Esophagus muscularis mucosa (tissue), 4 donors: ENCODE data around the gene DMC1. TPM values are rescaled to one million over a fixed set of nuclear protein-coding genes. Genes with fewer than 3 reads are reported as not detected.

Experiments
- DNase-seq: peaks from one replicate; pipeline ENCODE4 v3.0.0-alpha.2; 2017; ENCODE audit errors: extremely low spot score
- H3K27ac ChIP-seq, 4 donors: fragments of 200-600 bp; sonication (generic); replicated peaks in 1 of 4; 1 replicate in 3 of 4; 2 replicates in 1 of 4; pipeline ENCODE4 v1.5.1; 2016 to 2019; ENCODE audit warnings: mild to moderate bottlenecking in 1 of 4
- H3K27me3 ChIP-seq, 4 donors: fragments of 200-600 bp; sonication (generic); one replicate each; pipeline versions ENCODE4 v1.5.1 to v1.6.0; 2016 to 2019
- H3K36me3 ChIP-seq, 4 donors: fragments of 200-600 bp; sonication (generic); one replicate each; pipeline ENCODE4 v1.5.1; 2016 to 2019
- H3K4me1 ChIP-seq, 4 donors: fragments of 200-600 bp; sonication (generic); one replicate each; pipeline ENCODE4 v1.5.1; 2016 to 2019
- H3K4me3 ChIP-seq, 4 donors: fragments of 200-600 bp; sonication (generic); 1 replicate in 2 of 4; 2 replicates in 2 of 4; pipeline ENCODE4 v1.5.1; 2016 to 2019; ENCODE audit warnings: mild to moderate bottlenecking in 4 of 4, moderate library complexity in 1 of 4
- H3K9me3 ChIP-seq, 4 donors: fragments of 200-600 bp; sonication (generic); 1 replicate in 3 of 4; 2 replicates in 1 of 4; pipeline ENCODE4 v1.5.1; 2016 to 2019
- EP300 ChIP-seq: sonication (generic); formaldehyde crosslinking; IDR thresholded peaks from one replicate; pipeline ENCODE4 v1.6.1; 2017; ENCODE audit warnings: antibody characterized with exemption
- POLR2A ChIP-seq: fragments of 450-650 bp; IDR thresholded peaks from one replicate; pipeline ENCODE4 v1.6.1; 2017; ENCODE audit warnings: antibody characterized with exemption, moderate library complexity, mild to moderate bottlenecking, low read depth
- POLR2AphosphoS5 ChIP-seq, 2 donors: sonication (generic); formaldehyde crosslinking; IDR thresholded peaks; one replicate each; pipeline ENCODE4 v1.6.1; 2017; ENCODE audit warnings: antibody characterized with exemption in 2 of 2
- WGBS: methylation state at CpG from one replicate; pipeline ENCODE4 v1.1.5; 2018; 5-methylcytosine and 5-hydroxymethylcytosine counted together
- intact Hi-C: fragments of 100-400 bp; cut with DNase I; formaldehyde crosslinking; loops from one replicate; pipeline ENCODE4 v1.15.1; 2023
- total RNA-seq, 4 donors: library from RNA; depleted of rRNA; stranded (reverse); fragments of >200 nt; gene quantifications; one replicate each; pipeline versions ENCODE4 v1.1.0 to v1.2.1, GENCODE V29; 2016
- TF ChIP-seq, protein P1 (sequence below), 3 experiments: fragments of 200-600 bp in 2 of 3; fragments of 450-650 bp in 1 of 3; sonication (generic) in 2 of 3; IDR thresholded peaks; one replicate each; pipeline ENCODE4 v1.5.1; 2017 to 2019; ENCODE audit warnings: antibody characterized with exemption in 3 of 3, mild to moderate bottlenecking in 2 of 3, moderate library complexity in 1 of 3

Gene DMC1
- total RNA-seq, 4 donors from 2014 or later: 1.3 to 6.5 (median 1.6) TPM

DNA sequence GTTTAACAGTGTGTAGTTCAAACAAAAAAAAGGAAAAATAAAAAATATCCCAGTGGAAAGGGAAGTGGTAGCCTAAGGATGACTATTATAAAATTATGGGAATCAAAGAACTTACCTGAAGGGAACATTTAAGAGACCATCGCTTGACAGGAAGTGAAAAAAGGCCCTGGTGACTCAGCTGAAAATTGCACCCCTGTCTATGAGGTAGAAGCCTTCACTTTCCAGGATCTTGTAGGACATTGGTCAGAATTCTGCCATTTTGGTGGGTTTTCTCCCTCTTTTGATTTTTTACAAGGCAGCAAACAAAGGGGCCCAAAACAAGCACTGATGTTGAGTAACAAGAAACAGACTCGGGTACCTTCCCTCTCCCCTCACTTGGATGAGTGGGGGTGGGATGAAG, 79.5 kb downstream of the DMC1 start:
- intact Hi-C loops: no loop called here
- peak overlapping the region; percentile 66 to 73 (median 72) for H3K27ac ChIP-seq

DNA sequence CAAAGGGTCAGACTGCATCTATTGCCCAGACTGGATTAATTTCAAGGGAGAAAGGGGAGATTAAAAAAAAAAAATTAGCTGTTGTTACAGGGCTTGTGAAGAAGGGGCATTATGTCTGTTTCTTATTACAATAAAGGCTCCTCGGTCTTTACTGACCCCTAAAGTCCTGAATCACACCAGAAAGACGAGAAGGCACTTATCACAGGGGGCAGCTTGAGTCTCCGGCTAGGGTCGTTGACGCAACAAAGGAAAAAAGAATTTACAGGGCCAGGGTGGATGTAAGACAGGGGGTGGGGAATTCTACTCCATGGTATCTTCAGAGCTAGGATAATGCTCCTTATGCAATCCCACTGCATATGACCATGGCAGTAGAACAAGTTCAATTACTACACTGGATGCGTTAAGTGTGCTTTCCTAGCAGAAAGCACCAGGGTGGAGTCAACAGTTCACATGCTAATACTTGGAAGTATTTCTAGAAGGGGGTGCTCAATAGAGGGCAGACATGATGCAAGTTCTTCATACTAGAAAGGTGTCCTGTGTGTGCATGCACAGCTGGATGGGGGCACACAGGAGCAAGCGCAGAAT, 80.3 kb downstream of the DMC1 start:
- Histone ChIP-seq H3K27ac (peak overlapping the region; percentile 66 to 73 (median 72)), H3K27me3 (no peaks in the 10 kb centered on the region), H3K4me3 (no peak overlapping the region), H3K9me3 (no peaks in the 10 kb centered on the region), H3K36me3 (peaks cover 96 to 100% (median 100%) of the 10 kb centered on the region in 4 donors), H3K4me1 (peaks cover 20 to 62% (median 58%) of the 10 kb centered on the region in 4 donors)
- DNase-seq: no peak
- WGBS: 77% methylated on average over 7 of the region's 7 CpGs
- intact Hi-C loops: no loop called here
- TF ChIP-seq EP300 (no peak), POLR2A (no peak), POLR2AphosphoS5 (IDR thresholded peaks at IDR 0.05) (peak in 1 of 2 donors; percentile 18)
- TF ChIP-seq, protein P1, sequence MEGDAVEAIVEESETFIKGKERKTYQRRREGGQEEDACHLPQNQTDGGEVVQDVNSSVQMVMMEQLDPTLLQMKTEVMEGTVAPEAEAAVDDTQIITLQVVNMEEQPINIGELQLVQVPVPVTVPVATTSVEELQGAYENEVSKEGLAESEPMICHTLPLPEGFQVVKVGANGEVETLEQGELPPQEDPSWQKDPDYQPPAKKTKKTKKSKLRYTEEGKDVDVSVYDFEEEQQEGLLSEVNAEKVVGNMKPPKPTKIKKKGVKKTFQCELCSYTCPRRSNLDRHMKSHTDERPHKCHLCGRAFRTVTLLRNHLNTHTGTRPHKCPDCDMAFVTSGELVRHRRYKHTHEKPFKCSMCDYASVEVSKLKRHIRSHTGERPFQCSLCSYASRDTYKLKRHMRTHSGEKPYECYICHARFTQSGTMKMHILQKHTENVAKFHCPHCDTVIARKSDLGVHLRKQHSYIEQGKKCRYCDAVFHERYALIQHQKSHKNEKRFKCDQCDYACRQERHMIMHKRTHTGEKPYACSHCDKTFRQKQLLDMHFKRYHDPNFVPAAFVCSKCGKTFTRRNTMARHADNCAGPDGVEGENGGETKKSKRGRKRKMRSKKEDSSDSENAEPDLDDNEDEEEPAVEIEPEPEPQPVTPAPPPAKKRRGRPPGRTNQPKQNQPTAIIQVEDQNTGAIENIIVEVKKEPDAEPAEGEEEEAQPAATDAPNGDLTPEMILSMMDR (IDR thresholded peaks at IDR 0.05): no peak

More for the DNA sequence above, 79.5 kb downstream of the DMC1 start:
- Histone ChIP-seq H3K36me3 (peaks cover 96 to 100% (median 100%) of the 10 kb centered on the region in 4 donors), H3K4me3 (no peak overlapping the region), H3K27me3 (no peaks in the 10 kb centered on the region), H3K9me3 (no peaks in the 10 kb centered on the region), H3K4me1 (peaks cover 20 to 70% (median 58%) of the 10 kb centered on the region in 4 donors)
- WGBS: 62% methylated on average over 2 of the region's 2 CpGs
- DNase-seq: no peak
- TF ChIP-seq, protein P1 (IDR thresholded peaks at IDR 0.05): peak in 1 of 3 experiments; percentile 7
- no peak for TF ChIP-seq EP300
- no peak for TF ChIP-seq POLR2A
- TF ChIP-seq POLR2AphosphoS5 (IDR thresholded peaks at IDR 0.05): no peak

DNA sequence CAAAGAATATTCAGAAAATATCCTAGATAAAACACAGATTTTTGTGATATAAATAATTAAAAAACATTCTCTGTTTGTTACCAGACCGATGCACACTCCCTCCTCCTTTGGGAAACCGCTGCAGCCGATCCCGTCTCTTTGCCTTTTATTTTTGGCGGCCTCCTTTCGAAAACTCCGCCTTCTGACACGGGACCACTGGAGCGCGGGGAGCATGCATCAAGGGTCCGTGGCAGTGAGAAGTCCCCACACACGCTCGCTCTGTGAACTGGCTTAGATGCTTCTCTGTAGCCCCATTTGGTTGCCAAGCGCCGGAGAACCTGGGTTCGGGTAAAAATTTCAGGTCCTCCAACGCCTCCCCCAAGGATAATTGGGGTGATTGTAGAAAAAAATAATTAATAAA, 80.8 kb downstream of the DMC1 start:
- TF ChIP-seq POLR2A (no peak), POLR2AphosphoS5 (IDR thresholded peaks at IDR 0.05) (no peak), EP300 (no peak)
- TF ChIP-seq, protein P1 (IDR thresholded peaks at IDR 0.05): no peak
- intact Hi-C loops: no loop called here
- no peak overlapping the region for H3K4me3 ChIP-seq
- H3K9me3 ChIP-seq: no peaks in the 10 kb centered on the region
- WGBS: 89% methylated on average over 17 of the region's 17 CpGs
- peak overlapping the region in 1 of 4 donors; percentile 73 for H3K27ac ChIP-seq
- H3K27me3 ChIP-seq: no peaks in the 10 kb centered on the region
- peaks cover 96 to 100% (median 100%) of the 10 kb centered on the region in 4 donors for H3K36me3 ChIP-seq
- peaks cover 20 to 59% (median 56%) of the 10 kb centered on the region in 4 donors for H3K4me1 ChIP-seq
- no peak for DNase-seq

DNA sequence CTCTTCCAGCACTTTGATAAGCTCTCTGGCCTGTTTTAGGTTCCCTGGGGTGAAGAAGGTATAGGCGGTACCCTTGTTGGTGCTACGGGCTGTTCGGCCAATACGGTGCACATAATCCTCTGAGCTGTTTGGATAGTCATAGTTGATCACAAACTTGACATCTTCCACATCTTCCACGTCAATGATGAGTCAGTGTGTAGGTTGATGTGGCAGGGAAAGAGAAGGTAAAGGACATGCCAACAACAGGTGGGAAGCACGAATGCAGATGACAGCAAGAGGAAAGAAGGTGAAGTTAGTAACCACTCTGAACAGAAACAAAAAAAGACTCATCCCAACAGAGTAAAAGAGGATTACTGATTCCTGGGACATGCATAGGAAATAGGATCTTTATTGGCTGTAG, 82.0 kb downstream of the DMC1 start:
- WGBS: 86% methylated on average over 6 of the region's 6 CpGs

DNA sequence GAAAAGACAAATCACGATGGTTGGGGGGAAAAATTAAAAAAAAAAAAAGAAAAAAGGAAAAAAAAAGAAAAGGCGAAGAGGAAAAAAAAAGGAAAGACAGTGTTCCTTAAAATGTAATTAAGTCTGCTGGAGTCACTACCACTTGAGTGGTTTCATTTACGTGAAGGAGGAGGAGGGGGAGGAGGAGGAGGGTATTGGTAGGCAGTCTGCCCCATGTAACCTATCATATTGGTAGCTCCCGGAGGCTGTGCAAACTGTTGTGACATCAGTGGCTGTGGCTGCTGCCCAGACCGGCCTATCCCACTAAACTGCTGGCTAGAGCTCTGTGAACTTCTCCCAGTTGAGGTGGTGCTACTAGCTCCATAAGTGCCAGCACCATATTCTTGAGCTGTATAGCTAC, 84.2 kb downstream of the DMC1 start:
- no peaks in the 10 kb centered on the region for H3K27me3 ChIP-seq
- no peak overlapping the region for H3K4me3 ChIP-seq
- H3K9me3 ChIP-seq: no peaks in the 10 kb centered on the region
- peaks cover 8 to 39% (median 35%) of the 10 kb centered on the region in 4 donors for H3K4me1 ChIP-seq
- intact Hi-C loops: no loop called here
- TF ChIP-seq POLR2AphosphoS5 (IDR thresholded peaks at IDR 0.05): peak in 1 of 2 donors; percentile 37
- no peak for TF ChIP-seq EP300
- TF ChIP-seq, protein P1 (IDR thresholded peaks at IDR 0.05): no peak
- TF ChIP-seq POLR2A: no peak
- 50% methylated on average over 5 of the region's 5 CpGs for WGBS
- DNase-seq: no peak
- H3K36me3 ChIP-seq: peaks cover 84 to 100% (median 99%) of the 10 kb centered on the region in 4 donors
- no peak overlapping the region for H3K27ac ChIP-seq

More for the DNA sequence above, 82.0 kb downstream of the DMC1 start:
- Histone ChIP-seq H3K4me3 (no peak overlapping the region), H3K27ac (peak overlapping the region in 1 of 4 donors; percentile 35), H3K36me3 (peaks cover 95 to 100% (median 100%) of the 10 kb centered on the region in 4 donors), H3K4me1 (peaks cover 20 to 55% (median 50%) of the 10 kb centered on the region in 4 donors), H3K27me3 (no peaks in the 10 kb centered on the region), H3K9me3 (no peaks in the 10 kb centered on the region)
- intact Hi-C loops: no loop called here
- TF ChIP-seq EP300 (no peak), POLR2AphosphoS5 (IDR thresholded peaks at IDR 0.05) (peak in 1 of 2 donors; percentile 61)
- DNase-seq: no peak
